GM15510 (cell line): ENCODE data around the gene CDC26.

Source experiments
- POLR2A ChIP-seq: IDR thresholded peaks from 3 replicates; pipeline ENCODE4 v1.6.1; 2011; ENCODE audit warnings: borderline replicate concordance; ENCODE audit not compliant: insufficient read length; ENCODE audit errors: extremely low read depth

CDC26 gene

DNA sequence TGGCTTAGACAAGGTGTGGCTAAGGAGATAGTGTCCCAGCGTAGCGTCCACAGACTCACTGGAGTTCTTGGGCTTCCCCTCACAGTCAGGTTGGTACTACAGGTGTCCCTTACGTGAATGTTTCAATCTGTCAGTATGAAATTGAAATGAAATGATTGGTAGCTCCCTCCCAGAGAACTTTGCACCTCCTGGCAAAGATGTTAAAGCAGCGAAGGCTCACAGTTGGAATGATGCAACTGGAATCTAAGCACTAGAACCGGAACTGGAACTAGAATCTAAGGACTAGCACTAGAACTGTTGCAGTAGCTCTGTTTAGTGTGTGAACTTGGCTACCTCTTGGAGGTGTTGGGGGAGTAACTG, 52.9 kb downstream of the CDC26 start:
- no peak for TF ChIP-seq POLR2A

- no peak for TF ChIP-seq POLR2A
Observed at GRCh38 chr9:113221800-113222481, 53.4 kb downstream of the CDC26 start.

DNA sequence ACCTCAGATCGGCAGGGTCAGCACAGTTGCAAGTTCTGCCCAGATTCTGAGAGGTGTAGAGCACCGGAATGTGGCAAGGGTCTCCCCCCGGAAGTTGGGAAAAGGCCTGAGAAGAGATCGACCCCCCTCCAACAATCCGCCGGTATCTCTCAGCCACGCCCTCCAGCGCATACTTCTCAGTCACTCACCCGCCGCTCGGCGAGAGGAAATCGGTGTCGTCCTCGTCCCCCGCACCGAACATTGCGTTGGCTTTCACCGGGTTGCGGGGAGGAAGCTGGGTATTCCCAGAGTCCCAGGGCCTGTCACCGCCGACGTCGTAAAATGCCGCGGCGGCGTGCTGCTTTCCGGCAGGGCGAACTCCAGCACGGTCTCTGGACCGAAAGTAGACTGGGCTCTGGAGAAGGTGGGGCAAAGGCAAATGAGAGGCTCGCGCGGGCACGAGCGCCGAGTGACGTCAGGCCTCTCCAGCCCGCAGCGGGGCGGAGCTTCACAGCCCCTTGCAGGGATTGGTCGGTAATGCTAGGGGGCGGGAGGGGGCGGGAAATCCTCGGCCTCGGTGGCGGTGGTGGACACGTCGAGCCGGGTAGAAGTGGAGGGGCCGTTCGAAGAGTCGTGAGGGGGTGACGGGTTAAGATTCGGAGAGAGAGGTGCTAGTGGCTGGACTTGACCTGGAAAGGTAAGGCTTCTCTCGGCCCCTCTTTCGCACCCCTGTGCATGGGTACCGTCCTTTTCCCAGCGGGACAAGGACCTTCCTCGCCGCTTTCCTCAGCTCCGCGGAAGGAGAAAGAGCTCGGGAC, 54.2 kb downstream of the CDC26 start, which contains the start of the genes FKBP15 and SLC31A1:
Gene FKBP15 (minus strand): TSS at position 275 of the 797 bp plus-strand sequence. CDS start 34 bp downstream, at position 241.
Gene SLC31A1 (plus strand): TSS at position 542 of the 797 bp plus-strand sequence. CDS start 34,605 bp downstream, outside the sequence.
- TF ChIP-seq POLR2A, result peak; percentile 73

DNA sequence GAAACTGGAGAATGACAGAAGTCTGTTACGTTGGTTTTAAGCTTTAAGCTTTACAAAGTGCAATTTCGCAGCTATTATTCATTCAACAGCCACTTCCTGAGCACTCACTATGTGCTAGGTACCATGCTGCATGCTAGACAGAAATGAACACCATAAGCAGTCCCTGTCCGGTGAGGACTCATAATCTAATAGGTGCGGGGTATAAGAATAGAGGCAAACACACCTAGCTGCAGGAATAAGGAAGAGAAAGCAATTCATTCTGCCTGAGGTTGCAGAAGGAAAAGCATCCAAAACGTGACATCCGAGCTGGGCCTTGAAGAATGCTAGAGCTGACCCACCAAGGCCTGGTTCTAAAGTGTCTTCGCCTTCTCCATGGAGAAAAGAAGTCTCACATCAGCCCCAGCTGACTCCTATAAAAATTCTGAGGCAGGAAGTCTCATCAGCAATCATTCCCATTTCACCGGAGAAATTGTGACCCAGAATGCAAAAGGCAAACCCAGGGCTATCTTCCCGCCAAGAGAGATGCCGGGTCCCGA, 54.8 kb downstream of the CDC26 start:
- no peak for TF ChIP-seq POLR2A

- no peak for TF ChIP-seq POLR2A
Observed at GRCh38 chr9:113219969-113220368, 55.4 kb downstream of the CDC26 start.

DNA sequence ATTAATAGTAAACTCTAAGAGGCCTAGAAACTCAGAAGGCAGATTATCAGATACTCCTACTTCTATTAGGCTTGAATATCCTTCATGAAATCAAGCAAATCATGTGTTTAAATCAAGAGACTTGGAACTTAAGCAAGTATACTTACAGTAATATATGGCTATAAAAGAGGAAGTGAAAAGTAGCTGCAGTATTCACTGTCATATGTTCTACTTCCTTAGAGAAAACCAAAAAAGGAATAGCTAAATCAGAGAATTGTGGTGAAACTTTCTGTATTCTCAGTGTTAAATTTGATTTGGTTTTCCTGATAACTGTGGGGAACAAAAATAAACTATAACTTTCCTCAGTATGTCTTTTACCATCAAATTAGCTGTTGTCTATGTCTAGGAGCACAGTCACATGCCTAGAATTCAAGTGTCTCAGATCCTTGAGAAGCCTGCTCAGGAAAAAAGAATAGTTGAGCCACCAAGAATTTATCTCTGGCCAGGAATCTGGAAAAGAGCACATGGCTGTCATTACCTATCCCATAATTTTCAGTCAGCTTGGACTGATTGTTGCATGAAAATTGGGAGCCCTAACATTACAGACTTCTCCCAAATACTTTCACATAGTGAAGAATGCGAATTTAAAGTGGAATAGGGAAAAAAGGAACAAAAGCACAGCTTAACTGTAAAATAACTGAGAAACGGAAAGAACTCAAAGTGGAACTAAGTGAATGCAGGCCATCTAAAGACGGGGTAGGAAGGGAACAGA, 56.0 kb downstream of the CDC26 start:
- no peak for TF ChIP-seq POLR2A
